Measurements from ENCODE around the gene CTNNA3. TPM values are rescaled to one million over a fixed set of nuclear protein-coding genes. Genes with fewer than 3 reads are reported as not detected.

Gene CTNNA3
- total RNA-seq, 4 donors from 2014 or later: 0.47 to 3.3 (median 0.80) TPM; not detected in 1

DNA sequence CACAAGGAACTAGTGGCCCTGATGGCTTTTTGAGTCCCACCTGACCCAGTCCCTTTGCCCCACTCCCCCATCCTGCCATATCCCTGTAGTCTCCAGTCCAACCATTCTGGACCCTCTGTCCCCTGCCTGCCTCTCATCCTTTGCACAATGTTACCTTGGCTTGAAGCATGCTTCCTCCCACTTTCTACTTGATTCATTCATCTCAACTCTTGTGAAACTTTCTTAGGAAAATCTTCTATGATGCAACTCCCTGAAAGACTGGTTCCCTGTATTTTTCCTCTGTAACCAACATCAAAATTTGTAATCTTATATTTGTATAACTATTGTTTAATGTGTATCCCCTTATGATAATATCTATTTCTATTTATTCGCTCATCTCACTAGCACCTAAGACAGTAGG, 618.6 kb downstream of the CTNNA3 start:
- Histone ChIP-seq H3K27me3 (no peaks in the 10 kb centered on the region), H3K36me3 (no peaks in the 10 kb centered on the region), H3K4me3 (no peak overlapping the region), H3K9me3 (no peaks in the 10 kb centered on the region), H3K27ac (no peak overlapping the region), H3K4me1 (no peaks in the 10 kb centered on the region)
- DNase-seq: no peak
- no peak for TF ChIP-seq POLR2A (IDR thresholded peaks at IDR 0.05)
- TF ChIP-seq, protein P1, sequence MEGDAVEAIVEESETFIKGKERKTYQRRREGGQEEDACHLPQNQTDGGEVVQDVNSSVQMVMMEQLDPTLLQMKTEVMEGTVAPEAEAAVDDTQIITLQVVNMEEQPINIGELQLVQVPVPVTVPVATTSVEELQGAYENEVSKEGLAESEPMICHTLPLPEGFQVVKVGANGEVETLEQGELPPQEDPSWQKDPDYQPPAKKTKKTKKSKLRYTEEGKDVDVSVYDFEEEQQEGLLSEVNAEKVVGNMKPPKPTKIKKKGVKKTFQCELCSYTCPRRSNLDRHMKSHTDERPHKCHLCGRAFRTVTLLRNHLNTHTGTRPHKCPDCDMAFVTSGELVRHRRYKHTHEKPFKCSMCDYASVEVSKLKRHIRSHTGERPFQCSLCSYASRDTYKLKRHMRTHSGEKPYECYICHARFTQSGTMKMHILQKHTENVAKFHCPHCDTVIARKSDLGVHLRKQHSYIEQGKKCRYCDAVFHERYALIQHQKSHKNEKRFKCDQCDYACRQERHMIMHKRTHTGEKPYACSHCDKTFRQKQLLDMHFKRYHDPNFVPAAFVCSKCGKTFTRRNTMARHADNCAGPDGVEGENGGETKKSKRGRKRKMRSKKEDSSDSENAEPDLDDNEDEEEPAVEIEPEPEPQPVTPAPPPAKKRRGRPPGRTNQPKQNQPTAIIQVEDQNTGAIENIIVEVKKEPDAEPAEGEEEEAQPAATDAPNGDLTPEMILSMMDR (IDR thresholded peaks at IDR 0.05): no peak

DNA sequence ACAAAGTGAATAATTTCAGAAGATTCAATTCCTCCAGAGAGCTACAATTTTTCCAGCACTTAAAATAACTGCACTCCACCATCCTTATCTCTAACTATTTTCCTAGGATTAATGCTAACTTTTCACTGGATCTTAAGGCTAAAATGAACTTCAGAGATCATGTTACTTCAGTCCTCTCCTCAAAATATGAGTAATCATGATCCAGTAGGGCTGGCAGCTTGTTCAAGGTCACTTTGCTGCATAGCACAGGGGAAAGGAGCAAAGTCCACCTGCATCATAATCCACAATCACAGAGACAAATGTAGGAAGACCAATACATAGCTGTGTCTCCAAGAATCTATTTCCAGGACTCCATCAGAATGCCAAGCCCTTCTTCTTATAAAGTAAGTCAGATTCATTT, 619.9 kb downstream of the CTNNA3 start:
- Histone ChIP-seq H3K4me1 (no peaks in the 10 kb centered on the region), H3K9me3 (no peaks in the 10 kb centered on the region), H3K4me3 (no peak overlapping the region), H3K36me3 (no peaks in the 10 kb centered on the region), H3K27me3 (no peaks in the 10 kb centered on the region), H3K27ac (no peak overlapping the region)
- TF ChIP-seq, protein P1 (IDR thresholded peaks at IDR 0.05): no peak
- no peak for TF ChIP-seq POLR2A (IDR thresholded peaks at IDR 0.05)
- no peak for DNase-seq

DNA sequence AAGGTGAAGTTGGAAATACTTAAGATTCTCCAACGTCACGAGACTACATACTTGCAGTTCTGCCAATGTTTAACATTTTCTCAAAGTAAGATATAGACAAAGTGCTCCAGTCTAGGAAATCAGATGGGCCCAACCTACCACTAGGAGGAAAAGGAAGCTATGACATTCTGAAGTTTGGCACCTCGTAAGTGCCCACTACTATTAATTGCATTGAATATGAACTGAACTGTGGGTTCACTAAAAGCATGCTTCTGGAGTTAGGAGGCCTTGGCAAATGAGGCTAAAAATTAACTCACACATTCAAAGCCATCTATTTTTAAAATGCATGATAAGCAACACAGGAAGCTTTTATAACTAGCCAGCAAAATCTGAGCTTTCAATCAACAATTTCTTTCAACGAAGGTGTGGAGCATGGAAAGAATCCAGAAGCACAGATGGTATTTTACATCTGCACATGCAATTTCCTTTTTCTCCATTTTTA, 620.5 kb downstream of the CTNNA3 start:
- Histone ChIP-seq H3K4me3 (no peak overlapping the region), H3K36me3 (no peaks in the 10 kb centered on the region), H3K27ac (no peak overlapping the region), H3K4me1 (no peaks in the 10 kb centered on the region), H3K27me3 (no peaks in the 10 kb centered on the region), H3K9me3 (no peaks in the 10 kb centered on the region)
- no peak for TF ChIP-seq POLR2A (IDR thresholded peaks at IDR 0.05)
- TF ChIP-seq, protein P1 (IDR thresholded peaks at IDR 0.05): no peak
- no peak for DNase-seq

DNA sequence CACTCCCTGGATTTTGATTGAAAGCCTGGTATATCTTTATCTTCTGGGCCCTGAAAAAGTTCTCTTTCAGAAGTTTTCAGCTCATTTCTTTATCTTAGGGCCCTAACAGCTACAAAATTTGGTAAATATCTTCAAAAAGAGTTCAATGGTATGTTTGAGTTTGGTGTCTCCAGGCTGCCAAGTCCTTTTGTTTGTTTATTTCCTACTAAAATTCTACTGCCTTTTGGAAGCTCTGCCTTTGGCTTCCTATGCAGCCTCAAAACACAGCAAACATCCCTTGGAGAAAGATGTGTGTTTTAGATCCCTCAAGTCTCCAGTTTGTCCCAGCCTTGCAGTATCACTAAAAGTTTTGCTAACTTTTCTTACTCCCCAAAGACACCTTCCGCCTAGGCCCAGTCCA, 623.3 kb downstream of the CTNNA3 start:
- no peaks in the 10 kb centered on the region for H3K36me3 ChIP-seq
- TF ChIP-seq POLR2A (IDR thresholded peaks at IDR 0.05): no peak
- TF ChIP-seq, protein P1 (IDR thresholded peaks at IDR 0.05): no peak
- no peak overlapping the region for H3K4me3 ChIP-seq
- no peaks in the 10 kb centered on the region for H3K9me3 ChIP-seq
- no peaks in the 10 kb centered on the region for H3K4me1 ChIP-seq
- no peak for DNase-seq
- no peak overlapping the region for H3K27ac ChIP-seq
- H3K27me3 ChIP-seq: no peaks in the 10 kb centered on the region

DNA sequence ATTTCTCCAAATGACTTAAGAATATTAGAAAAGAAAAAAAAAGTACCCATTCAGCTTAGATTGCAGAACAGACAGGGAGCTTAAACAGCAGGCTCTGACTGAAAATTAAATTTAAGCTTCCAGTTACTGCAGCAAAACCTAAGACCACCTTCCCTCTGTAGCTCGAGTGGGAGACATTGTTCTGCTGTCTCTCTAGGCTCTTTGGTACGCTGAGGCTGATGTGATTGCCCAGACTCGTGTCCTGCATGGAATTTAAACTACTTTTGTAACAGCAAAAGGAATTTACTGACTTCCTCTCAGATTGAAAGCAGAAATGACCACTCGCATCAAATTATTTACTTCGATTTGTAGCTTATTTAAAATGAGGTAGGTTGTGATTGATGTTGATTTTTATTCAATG, 645.6 kb downstream of the CTNNA3 start:
- TF ChIP-seq POLR2A (IDR thresholded peaks at IDR 0.05): no peak
- TF ChIP-seq, protein P1 (IDR thresholded peaks at IDR 0.05): no peak

DNA sequence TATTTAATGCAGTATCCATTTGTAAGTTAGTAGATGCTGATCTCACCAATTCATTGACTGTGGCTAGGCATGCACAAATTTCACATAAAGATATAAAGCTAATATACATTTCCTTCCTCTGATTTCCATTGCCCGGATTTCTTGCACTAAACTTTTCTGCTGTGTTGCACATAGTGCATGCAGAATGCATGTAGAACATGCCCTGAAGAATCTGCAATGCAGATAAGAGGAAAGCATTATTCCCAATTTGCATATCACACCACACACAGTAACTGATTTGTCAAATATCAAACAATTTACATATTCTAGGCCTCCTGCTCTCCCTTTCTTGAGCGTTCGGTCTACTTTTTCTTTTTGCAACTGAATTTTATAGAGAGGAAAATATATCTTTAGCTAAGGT, 646.0 kb downstream of the CTNNA3 start:
- Histone ChIP-seq H3K27ac (no peak overlapping the region), H3K36me3 (no peaks in the 10 kb centered on the region), H3K4me1 (no peaks in the 10 kb centered on the region), H3K4me3 (no peak overlapping the region), H3K27me3 (no peaks in the 10 kb centered on the region), H3K9me3 (no peaks in the 10 kb centered on the region)
- no peak for DNase-seq
- TF ChIP-seq, protein P1 (IDR thresholded peaks at IDR 0.05): no peak
- no peak for TF ChIP-seq POLR2A (IDR thresholded peaks at IDR 0.05)

More for the DNA sequence above, 645.6 kb downstream of the CTNNA3 start:
- Histone ChIP-seq H3K27ac (no peak overlapping the region), H3K9me3 (no peaks in the 10 kb centered on the region), H3K4me1 (no peaks in the 10 kb centered on the region), H3K36me3 (no peaks in the 10 kb centered on the region), H3K27me3 (no peaks in the 10 kb centered on the region), H3K4me3 (no peak overlapping the region)
- DNase-seq: no peak
